ENCODE measurements around the gene ANO1. TPM values are rescaled to one million over a fixed set of nuclear protein-coding genes. Genes with fewer than 3 reads are reported as not detected.

ANO1 gene
- total RNA-seq, 1 experiment from 2014 or later: 10.9 TPM

- Histone ChIP-seq H3K4ac (ENCODE audit: low read depth, low read length) (no peak overlapping the region), H3K56ac (ENCODE audit: insufficient read length, low read depth, low read length) (no peak overlapping the region), H4K91ac (ENCODE audit: insufficient read length, low read depth, low read length) (no peak overlapping the region), H2BK120ac (ENCODE audit: low read depth, low read length, poor library complexity, severe bottlenecking) (no peak overlapping the region), H3K79me2 (ENCODE audit: insufficient read depth, low read length) (no peaks in the 10 kb centered on the region), H3K14ac (ENCODE audit: insufficient read depth, low read length) (no peak overlapping the region), H3K27ac (ENCODE audit: insufficient read length, low read depth, low read length) (no peak overlapping the region), H3K9ac (ENCODE audit: extremely low read depth, insufficient read length, low read length) (no peak overlapping the region), H3K9me3 (ENCODE audit: control insufficient read depth, low read depth, low read length) (no peaks in the 10 kb centered on the region), H3K23me2 (ENCODE audit: insufficient read length, low read depth, low read length, poor library complexity, severe bottlenecking) (no peaks in the 10 kb centered on the region), H2BK20ac (ENCODE audit: low read depth, low read length, poor library complexity, severe bottlenecking) (no peak overlapping the region), H2BK12ac (ENCODE audit: insufficient read length, low read depth, low read length) (no peak overlapping the region), H3K27me3 (ENCODE audit: insufficient read depth, low read length) (no peaks in the 10 kb centered on the region), H2BK15ac (ENCODE audit: low read depth, low read length) (no peak overlapping the region), H2AFZ (ENCODE audit: low read length) (no peak overlapping the region), H2BK5ac (ENCODE audit: insufficient read length, low read length) (no peak overlapping the region), H3K4me2 (ENCODE audit: insufficient read depth, insufficient read length, low read length) (no peak overlapping the region), H4K5ac (ENCODE audit: insufficient read length, low read depth, low read length) (no peak overlapping the region), H3K79me1 (ENCODE audit: insufficient read depth, low read depth, low read length, poor library complexity, severe bottlenecking) (no peaks in the 10 kb centered on the region), H2AK5ac (ENCODE audit: insufficient read length, low read length) (no peak overlapping the region), H4K8ac (replicated peaks; ENCODE audit: insufficient read length, low read depth, low read length) (no peak overlapping the region), H3K18ac (ENCODE audit: insufficient read length, low read depth, low read length) (no peak overlapping the region), H3T11ph (ENCODE audit: low read length) (no peak overlapping the region), H3K4me1 (ENCODE audit: insufficient read depth, low read length) (no peaks in the 10 kb centered on the region; the same call in 1 of the 2 replicates), H3K23ac (ENCODE audit: insufficient read length, low read depth, low read length) (no peak overlapping the region), H4K20me1 (ENCODE audit: control insufficient read depth, insufficient read depth, insufficient read length) (peaks cover 3% of the 10 kb centered on the region)
- H3K4me1 Mint-ChIP-seq: peaks cover 8 to 14% of the 10 kb centered on the region in 2 experiments
- peaks cover 19% of the 10 kb centered on the region for H3K27me3 Mint-ChIP-seq (ENCODE audit: low read depth)
- no peak for DNase-seq
- H3K9me3 Mint-ChIP-seq: no peaks in the 10 kb centered on the region; a peak in 1 of 5 replicates
- no CpG with 5 or more reads among the region's 8 CpGs for WGBS (ENCODE audit: extremely low coverage, insufficient read length, low lambda C conversion rate)
- TF ChIP-seq, protein P1, sequence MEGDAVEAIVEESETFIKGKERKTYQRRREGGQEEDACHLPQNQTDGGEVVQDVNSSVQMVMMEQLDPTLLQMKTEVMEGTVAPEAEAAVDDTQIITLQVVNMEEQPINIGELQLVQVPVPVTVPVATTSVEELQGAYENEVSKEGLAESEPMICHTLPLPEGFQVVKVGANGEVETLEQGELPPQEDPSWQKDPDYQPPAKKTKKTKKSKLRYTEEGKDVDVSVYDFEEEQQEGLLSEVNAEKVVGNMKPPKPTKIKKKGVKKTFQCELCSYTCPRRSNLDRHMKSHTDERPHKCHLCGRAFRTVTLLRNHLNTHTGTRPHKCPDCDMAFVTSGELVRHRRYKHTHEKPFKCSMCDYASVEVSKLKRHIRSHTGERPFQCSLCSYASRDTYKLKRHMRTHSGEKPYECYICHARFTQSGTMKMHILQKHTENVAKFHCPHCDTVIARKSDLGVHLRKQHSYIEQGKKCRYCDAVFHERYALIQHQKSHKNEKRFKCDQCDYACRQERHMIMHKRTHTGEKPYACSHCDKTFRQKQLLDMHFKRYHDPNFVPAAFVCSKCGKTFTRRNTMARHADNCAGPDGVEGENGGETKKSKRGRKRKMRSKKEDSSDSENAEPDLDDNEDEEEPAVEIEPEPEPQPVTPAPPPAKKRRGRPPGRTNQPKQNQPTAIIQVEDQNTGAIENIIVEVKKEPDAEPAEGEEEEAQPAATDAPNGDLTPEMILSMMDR (conservative IDR thresholded peaks at IDR 0.05): no peak
- H3K27ac Mint-ChIP-seq: no peak overlapping the region
- H3K4me3 Mint-ChIP-seq: no peak overlapping the region
- peaks cover 0 to 7% (median 3%) of the 10 kb centered on the region in 3 experiments; a peak in 5 of 7 replicates for H3K36me3 Mint-ChIP-seq (ENCODE audit: insufficient read depth in 1 of 3, low read depth in 3 of 3)
These were observed 13.5 kb downstream of the ANO1 start for GRCh38 chr11:70091638-70092037.

All from H9 (cell line).